BE2C (cell line): Measurements from ENCODE around the gene SESN2.
A peak's percentile ranks its signal among the peaks of the same experiment; 100 is the strongest.

ENCODE experiments used
- DNase-seq: peaks from one replicate; pipeline ENCODE4 v3.0.0-alpha.2; 2020
- H3K27me3 ChIP-seq: fragments of 250-450 bp; sonication (Bioruptor Pico); 2 replicates; pipeline ENCODE4 v1.5.1; 2020; ENCODE audit warnings: mild to moderate bottlenecking
- H3K36me3 ChIP-seq: fragments of 250-450 bp; sonication (Bioruptor Pico); 2 replicates; pipeline ENCODE4 v1.5.1; 2020; ENCODE audit warnings: mild to moderate bottlenecking
- H3K4me1 ChIP-seq: fragments of 250-450 bp; sonication (Bioruptor Pico); 2 replicates; pipeline ENCODE4 v1.5.1; 2020
- H3K4me3 ChIP-seq: 2 replicates; pipeline ENCODE4 v1.5.1; 2011; ENCODE audit warnings: low read depth, low read length
- H3K9me3 ChIP-seq: fragments of 250-450 bp; sonication (Bioruptor Pico); 2 replicates; pipeline ENCODE4 v1.5.1; 2020
- TF ChIP-seq, protein P1 (sequence below): IDR thresholded peaks from 2 replicates; pipeline ENCODE4 v1.5.1; 2012; ENCODE audit warnings: mild to moderate bottlenecking, low read depth, low read length

The SESN2 gene

DNA sequence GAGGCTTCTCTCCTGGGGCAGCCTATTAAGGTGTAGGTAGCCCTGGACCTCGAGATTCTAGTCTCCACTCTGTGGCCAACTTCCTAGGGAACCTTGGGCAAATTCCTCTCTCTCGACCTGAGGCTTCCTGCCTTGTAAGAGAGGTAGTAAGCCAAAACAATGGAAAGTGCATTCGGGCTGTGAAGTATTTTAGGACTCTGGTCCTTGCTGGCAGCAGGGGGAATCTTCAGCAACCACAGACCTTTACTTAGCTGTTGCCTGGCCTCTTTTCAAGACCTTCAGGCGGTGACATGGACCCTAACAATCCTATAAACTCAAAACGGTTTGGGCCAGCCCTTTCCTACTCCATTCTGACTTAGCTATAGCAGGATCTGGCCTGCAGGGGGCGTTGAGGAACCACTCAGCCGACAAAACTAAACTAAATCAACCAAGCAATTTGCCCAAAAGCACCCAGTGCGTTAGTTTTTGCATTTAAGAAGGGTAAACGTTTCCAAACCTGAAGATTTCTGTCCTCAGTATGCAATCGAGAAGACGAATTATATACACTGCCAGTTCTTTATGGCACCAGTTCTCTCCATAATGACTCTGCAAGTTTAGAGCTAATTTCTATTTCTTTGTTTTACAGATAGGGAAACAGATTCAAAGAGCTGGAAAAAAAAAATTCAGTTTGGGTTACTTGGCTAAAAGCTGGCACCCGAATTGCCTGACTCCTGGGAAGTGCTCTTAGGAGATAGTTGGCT lies 10.9 kb upstream of the SESN2 start:
- no peaks in the 10 kb centered on the region for H3K9me3 ChIP-seq
- peak overlapping the region; percentile 38 for H3K4me3 ChIP-seq
- TF ChIP-seq, protein P1, sequence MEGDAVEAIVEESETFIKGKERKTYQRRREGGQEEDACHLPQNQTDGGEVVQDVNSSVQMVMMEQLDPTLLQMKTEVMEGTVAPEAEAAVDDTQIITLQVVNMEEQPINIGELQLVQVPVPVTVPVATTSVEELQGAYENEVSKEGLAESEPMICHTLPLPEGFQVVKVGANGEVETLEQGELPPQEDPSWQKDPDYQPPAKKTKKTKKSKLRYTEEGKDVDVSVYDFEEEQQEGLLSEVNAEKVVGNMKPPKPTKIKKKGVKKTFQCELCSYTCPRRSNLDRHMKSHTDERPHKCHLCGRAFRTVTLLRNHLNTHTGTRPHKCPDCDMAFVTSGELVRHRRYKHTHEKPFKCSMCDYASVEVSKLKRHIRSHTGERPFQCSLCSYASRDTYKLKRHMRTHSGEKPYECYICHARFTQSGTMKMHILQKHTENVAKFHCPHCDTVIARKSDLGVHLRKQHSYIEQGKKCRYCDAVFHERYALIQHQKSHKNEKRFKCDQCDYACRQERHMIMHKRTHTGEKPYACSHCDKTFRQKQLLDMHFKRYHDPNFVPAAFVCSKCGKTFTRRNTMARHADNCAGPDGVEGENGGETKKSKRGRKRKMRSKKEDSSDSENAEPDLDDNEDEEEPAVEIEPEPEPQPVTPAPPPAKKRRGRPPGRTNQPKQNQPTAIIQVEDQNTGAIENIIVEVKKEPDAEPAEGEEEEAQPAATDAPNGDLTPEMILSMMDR, result peak; percentile 82
- no peaks in the 10 kb centered on the region for H3K27me3 ChIP-seq
- peaks cover 6% of the 10 kb centered on the region for H3K4me1 ChIP-seq
- peak; percentile 63 for DNase-seq
- no peaks in the 10 kb centered on the region for H3K36me3 ChIP-seq

GRCh38 chr1:28249013-28249865 lies 10.1 kb upstream of the SESN2 start:
- H3K4me1 ChIP-seq, result peaks cover 6% of the 10 kb centered on the region
- no peaks in the 10 kb centered on the region for H3K27me3 ChIP-seq
- no peaks in the 10 kb centered on the region for H3K9me3 ChIP-seq
- H3K4me3 ChIP-seq, result peak overlapping the region; percentile 38
- peak; percentile 47 for DNase-seq
- TF ChIP-seq, protein P1, result no peak
- no peaks in the 10 kb centered on the region for H3K36me3 ChIP-seq

- TF ChIP-seq, protein P1, result no peak
- no peak for DNase-seq
- Histone ChIP-seq H3K4me1 (peaks cover 6% of the 10 kb centered on the region), H3K9me3 (no peaks in the 10 kb centered on the region), H3K4me3 (no peak overlapping the region), H3K27me3 (no peaks in the 10 kb centered on the region), H3K36me3 (no peaks in the 10 kb centered on the region)
Observed at GRCh38 chr1:28249866-28250295, 9.4 kb upstream of the SESN2 start.

GRCh38 chr1:28256197-28256827 lies 3.0 kb upstream of the SESN2 start:
- no peaks in the 10 kb centered on the region for H3K9me3 ChIP-seq
- no peak overlapping the region for H3K4me3 ChIP-seq
- H3K4me1 ChIP-seq, result no peaks in the 10 kb centered on the region
- TF ChIP-seq, protein P1, result no peak
- DNase-seq, result no peak
- no peaks in the 10 kb centered on the region; the same call in 1 of the 2 replicates for H3K36me3 ChIP-seq
- no peaks in the 10 kb centered on the region for H3K27me3 ChIP-seq

GRCh38 chr1:28257736-28258135 lies 1.6 kb upstream of the SESN2 start:
- TF ChIP-seq, protein P1, result no peak
- Histone ChIP-seq H3K9me3 (no peaks in the 10 kb centered on the region), H3K27me3 (no peaks in the 10 kb centered on the region), H3K4me3 (no peak overlapping the region), H3K4me1 (no peaks in the 10 kb centered on the region), H3K36me3 (no peaks in the 10 kb centered on the region; the same call in 1 of the 2 replicates)
- no peak for DNase-seq
